ENCODE results near the gene SRSF10.
"Not testable (repeated sequence)": the region's sequence is repeated elsewhere in the genome, so short reads cannot be mapped to it uniquely, and the experiment has no call there.

The SRSF10 gene

GRCh38 chr1:23958040-23958809, 21.9 kb downstream of the SRSF10 start:
- not testable (repeated sequence) for DNase-seq

GRCh38 chr1:23957096-23957495, 23.0 kb downstream of the SRSF10 start:
- DNase-seq: no peak

- no peak for DNase-seq
Observed at GRCh38 chr1:23953020-23953419, 27.1 kb downstream of the SRSF10 start.

- no peak for DNase-seq
Observed at GRCh38 chr1:23947366-23947765, 32.8 kb downstream of the SRSF10 start.

GRCh38 chr1:23936481-23937176, 43.5 kb downstream of the SRSF10 start:
- DNase-seq: no peak

- DNase-seq: no peak
Observed at GRCh38 chr1:23931491-23931880, 48.6 kb downstream of the SRSF10 start.

GRCh38 chr1:23930861-23931490, 49.2 kb downstream of the SRSF10 start:
- no peak for DNase-seq

- DNase-seq: no peak
Observed at GRCh38 chr1:23930270-23930669, 49.9 kb downstream of the SRSF10 start.

- no peak for DNase-seq
Observed at GRCh38 chr1:23928789-23929188, 51.3 kb downstream of the SRSF10 start.

- DNase-seq: no peak
Observed at GRCh38 chr1:23927097-23927496, 53.0 kb downstream of the SRSF10 start.

- no peak for DNase-seq
Observed at GRCh38 chr1:23925279-23925678, 54.8 kb downstream of the SRSF10 start.

- no peak for DNase-seq
Observed at GRCh38 chr1:23924601-23925000, 55.5 kb downstream of the SRSF10 start.

GRCh38 chr1:23923592-23924499, 56.3 kb downstream of the SRSF10 start:
- DNase-seq: no peak

- no peak for DNase-seq
Observed at GRCh38 chr1:23922321-23922943, 57.7 kb downstream of the SRSF10 start.

- DNase-seq: peak; percentile 49
Observed at GRCh38 chr1:23916209-23917131, 63.7 kb downstream of the SRSF10 start.

GRCh38 chr1:23915466-23915865, 64.7 kb downstream of the SRSF10 start:
- DNase-seq: no peak

GRCh38 chr1:23914921-23915320, 65.2 kb downstream of the SRSF10 start:
- no peak for DNase-seq

Data from activated naive CD4-positive, alpha-beta T cell treated with anti-CD3 and anti-CD28 coated beads, Interleukin-2, amount 50 U/mL, for 16 hours (primary cell).